ENCODE measurements around the gene AUTS2.

- TF ChIP-seq RAD21 (IDR thresholded peaks at IDR 0.05), result no peak
- TF ChIP-seq YY1 (IDR thresholded peaks at IDR 0.05), result no peak
- TF ChIP-seq CTCF (IDR thresholded peaks at IDR 0.05; ENCODE audit: low read depth, low read length, missing input control), result no peak
- TF ChIP-seq SP1 (IDR thresholded peaks at IDR 0.05), result no peak
These were observed 1178.4 kb downstream of the AUTS2 start for GRCh38 chr7:70776627-70777101.
